Measurements from ENCODE around the gene PDE6C.

DNA sequence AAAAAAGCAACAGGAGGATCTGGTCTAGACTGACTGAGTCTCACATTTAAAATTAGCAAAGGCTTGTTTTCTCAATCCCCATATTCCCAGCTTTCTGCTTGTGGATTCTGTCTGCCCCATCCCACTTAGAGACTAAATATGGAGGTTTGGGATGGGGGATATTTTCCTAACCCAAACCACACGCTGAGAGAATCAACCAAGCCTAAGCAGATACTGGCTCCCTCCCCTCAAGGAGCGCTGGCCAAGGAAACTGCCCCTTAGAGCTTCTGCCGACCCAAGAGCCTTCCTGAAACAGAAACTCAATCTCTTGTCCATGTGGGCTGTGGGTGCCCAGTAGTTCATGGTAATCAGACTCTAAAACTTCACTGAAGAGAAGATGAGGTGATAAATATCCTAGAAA is 42.0 kb upstream of the PDE6C start:
- TF ChIP-seq, protein P1, sequence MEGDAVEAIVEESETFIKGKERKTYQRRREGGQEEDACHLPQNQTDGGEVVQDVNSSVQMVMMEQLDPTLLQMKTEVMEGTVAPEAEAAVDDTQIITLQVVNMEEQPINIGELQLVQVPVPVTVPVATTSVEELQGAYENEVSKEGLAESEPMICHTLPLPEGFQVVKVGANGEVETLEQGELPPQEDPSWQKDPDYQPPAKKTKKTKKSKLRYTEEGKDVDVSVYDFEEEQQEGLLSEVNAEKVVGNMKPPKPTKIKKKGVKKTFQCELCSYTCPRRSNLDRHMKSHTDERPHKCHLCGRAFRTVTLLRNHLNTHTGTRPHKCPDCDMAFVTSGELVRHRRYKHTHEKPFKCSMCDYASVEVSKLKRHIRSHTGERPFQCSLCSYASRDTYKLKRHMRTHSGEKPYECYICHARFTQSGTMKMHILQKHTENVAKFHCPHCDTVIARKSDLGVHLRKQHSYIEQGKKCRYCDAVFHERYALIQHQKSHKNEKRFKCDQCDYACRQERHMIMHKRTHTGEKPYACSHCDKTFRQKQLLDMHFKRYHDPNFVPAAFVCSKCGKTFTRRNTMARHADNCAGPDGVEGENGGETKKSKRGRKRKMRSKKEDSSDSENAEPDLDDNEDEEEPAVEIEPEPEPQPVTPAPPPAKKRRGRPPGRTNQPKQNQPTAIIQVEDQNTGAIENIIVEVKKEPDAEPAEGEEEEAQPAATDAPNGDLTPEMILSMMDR (IDR thresholded peaks at IDR 0.05), result no peak
- TF ChIP-seq POLR2A (IDR thresholded peaks at IDR 0.05) (no peak), EP300 (IDR thresholded peaks at IDR 0.05) (no peak), POLR2AphosphoS5 (IDR thresholded peaks at IDR 0.05) (no peak)
